Thoracic aorta endothelial cell (primary cell): Measurements from ENCODE around the gene PCDHGA8. TPM values are rescaled to one million over a fixed set of nuclear protein-coding genes. Genes with fewer than 3 reads are reported as not detected.

ENCODE experiments used
- total RNA-seq: library from RNA; depleted of rRNA; stranded (reverse); fragments of >200 nt; gene quantifications from 2 replicates; pipeline ENCODE4 v1.2.3, GENCODE V29; 2012

PCDHGA8 gene
- total RNA-seq = 0.72 and 1.6 TPM in 2 replicates

DNA sequence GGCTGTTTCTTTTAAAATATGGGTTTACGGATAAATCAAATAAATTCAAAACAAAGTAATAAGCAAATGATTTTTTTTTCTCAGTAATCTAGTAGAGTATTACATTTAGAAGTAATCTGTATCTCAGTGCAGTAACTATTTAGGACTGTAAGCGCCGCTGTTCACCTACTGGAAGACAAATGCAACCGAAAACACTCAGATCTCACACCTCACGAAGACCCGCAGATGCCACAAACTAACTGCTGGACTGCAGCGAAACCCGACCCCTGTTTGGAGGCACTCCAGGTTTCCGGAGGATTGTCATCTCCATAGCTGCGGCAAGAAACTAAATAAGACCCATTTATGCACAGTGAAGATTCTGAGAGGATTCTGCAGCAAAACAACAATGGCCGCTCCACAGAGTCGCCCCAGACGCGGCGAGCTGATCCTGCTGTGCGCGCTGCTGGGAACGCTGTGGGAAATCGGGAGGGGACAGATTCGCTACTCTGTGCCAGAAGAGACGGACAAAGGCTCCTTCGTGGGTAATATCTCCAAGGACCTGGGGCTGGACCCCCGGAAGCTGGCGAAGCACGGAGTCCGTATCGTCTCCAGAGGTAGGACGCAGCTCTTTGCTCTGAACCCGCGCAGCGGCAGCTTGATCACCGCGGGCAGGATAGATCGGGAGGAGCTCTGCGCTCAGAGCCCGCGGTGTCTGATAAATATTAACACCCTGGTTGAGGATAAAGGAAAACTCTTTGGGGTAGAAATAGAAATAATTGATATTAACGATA, at the start of gene PCDHGA8:
TSS of gene PCDHGA8 (plus strand) at position 205 of the 770 bp plus-strand sequence. CDS start at position 386, 181 bp downstream.

DNA sequence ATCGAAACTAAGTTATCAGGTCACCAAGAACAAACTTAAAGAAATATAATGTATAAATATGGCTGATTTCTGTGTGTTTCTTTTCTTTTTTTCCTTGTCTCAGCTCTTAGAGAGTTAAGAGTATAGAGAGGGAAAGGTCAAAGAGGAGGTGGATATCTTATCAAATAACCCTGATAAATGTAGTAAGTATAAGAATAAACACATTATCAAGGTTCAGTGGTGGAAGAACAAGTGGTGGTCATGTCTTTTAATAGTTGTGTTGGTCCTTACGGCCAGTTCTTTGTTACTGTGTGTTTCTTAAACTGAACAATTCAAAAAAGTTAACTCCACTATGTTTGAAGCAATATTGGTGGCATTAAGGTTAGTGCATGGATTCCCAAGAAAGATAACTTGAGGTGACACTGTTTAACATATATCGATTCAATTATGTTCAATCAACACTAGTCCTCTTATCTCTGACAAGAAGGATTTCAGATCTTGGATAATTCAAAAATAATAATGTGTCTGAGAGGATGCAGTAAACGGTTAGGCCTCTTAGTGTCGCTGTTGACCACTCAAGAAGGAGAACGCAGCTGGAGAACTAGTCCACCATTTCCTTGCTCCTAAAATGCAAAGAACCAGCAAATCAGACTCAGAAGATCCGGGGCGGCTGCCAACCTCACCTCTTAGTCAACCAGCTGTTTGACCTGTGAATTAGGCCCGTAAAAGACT, 49.0 kb upstream of the PCDHGA8 start, which contains the start of gene PCDHGA3:
TSS of gene PCDHGA3 (plus strand) at position 588 of the 711 bp plus-strand sequence. CDS start 205 bp downstream, outside the sequence.

DNA sequence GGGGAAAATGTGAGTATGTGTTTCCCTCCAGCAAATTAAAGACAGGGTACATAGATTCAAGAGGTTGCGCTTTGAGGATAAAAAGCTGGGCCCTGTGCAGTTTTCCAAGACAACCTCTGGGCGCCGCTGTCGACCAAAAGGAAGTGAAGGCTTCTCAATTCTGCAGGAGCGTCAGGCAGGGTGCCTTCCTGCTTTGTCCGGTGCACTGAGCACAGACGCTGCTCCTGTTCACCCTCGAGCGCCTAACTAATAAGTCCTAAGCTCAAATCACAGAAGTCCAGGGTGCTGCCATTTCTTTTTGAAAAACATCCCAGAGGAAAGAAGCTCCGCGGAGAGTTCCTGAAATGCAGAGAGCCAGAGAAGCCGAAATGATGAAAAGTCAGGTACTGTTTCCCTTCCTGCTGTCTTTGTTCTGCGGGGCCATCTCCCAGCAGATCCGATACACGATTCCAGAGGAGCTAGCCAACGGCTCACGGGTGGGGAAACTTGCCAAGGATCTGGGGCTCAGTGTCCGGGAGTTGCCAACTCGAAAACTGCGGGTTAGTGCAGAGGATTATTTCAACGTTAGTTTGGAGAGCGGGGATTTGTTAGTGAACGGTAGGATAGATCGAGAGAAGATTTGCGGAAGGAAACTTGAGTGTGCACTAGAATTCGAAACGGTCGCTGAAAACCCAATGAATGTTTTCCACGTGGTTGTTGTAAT, 42.4 kb upstream of the PCDHGA8 start, which contains the start of gene PCDHGB1:
TSS of gene PCDHGB1 (plus strand) at position 183 of the 703 bp plus-strand sequence. CDS start at position 345, 162 bp downstream.

DNA sequence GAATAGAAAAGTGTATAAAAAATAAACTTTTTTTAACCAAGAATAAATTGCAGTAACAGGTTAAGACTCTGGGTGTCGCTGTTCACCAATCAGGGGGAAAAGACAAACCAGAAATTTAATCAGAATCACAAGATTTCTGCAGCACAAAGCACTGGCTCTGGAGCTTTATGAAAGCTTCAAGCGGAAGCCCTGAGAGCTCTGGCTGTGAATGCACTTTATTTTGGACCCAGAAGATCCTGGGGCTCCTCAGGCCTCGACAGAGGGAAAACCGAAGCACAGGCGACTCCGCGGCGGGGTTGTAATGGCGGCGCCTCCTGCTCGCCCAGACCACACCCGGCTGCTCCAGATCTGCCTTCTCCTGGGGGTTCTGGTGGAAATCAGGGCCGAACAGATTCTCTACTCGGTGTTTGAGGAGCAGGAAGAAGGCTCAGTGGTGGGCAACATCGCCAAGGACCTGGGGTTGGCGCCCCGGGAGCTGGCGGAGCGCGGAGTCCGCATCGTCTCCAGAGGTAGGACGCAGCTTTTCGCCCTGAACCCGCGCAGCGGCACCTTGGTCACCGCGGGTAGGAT, 37.4 kb upstream of the PCDHGA8 start, which contains the start of gene PCDHGA4:
TSS of gene PCDHGA4 (plus strand) at position 122 of the 570 bp plus-strand sequence. CDS start at position 209, 87 bp downstream.

DNA sequence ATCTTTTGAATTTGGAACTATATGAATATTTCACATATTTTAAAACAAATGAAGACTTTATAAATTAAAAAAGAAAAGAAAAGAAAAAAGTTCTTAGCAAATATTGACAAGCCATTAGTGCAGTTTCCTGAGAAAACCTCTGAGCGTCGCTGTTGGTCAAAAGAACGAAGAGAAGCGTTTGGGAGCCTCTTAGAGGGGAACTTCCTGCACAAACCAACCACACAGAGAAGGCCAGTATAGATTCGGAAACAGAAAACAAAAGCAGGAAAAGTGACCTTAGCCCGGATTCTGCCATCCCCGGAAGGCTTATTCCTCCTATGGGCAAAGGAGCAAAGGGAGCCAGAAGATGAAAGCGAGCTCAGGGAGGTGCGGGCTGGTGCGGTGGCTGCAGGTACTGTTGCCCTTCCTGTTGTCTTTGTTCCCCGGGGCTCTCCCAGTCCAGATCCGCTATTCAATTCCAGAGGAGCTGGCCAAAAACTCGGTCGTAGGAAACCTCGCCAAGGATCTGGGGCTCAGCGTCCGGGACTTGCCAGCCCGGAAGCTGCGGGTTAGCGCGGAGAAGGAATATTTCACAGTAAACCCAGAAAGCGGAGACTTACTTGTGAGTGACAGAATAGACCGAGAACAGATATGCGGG, 32.5 kb upstream of the PCDHGA8 start, which contains the start of gene PCDHGB2:
TSS of gene PCDHGB2 (plus strand) at position 205 of the 637 bp plus-strand sequence. CDS start at position 347, 142 bp downstream.

DNA sequence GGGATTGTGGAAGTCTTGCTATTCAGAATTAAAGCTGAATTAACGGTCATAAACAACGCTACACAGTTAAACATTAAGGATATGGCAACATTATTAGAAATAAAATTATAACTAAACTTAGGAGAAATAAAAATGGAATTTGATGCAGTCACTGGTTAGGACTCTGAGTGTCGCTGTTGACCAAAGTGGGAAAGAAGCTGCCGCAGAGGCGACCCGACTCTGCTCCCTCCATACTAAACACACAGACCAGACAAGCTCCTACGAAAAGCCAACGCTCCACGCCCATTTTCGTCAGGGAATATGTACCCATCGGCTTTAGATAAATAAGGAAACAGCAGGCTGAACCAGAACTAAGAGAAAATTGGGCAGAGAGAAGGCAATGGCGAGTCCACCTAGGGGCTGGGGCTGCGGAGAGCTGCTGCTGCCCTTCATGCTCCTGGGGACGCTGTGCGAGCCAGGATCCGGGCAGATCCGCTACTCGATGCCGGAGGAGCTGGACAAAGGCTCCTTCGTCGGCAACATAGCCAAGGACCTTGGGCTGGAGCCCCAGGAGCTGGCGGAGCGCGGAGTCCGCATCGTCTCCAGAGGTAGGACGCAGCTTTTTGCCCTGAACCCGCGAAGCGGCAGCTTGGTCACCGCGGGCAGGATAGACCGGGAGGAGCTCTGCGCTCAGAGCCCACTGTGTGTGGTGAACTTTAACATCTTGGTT, 28.3 kb upstream of the PCDHGA8 start, which contains the start of gene PCDHGA5:
TSS of gene PCDHGA5 (plus strand) at position 211 of the 709 bp plus-strand sequence. CDS start at position 380, 169 bp downstream.

DNA sequence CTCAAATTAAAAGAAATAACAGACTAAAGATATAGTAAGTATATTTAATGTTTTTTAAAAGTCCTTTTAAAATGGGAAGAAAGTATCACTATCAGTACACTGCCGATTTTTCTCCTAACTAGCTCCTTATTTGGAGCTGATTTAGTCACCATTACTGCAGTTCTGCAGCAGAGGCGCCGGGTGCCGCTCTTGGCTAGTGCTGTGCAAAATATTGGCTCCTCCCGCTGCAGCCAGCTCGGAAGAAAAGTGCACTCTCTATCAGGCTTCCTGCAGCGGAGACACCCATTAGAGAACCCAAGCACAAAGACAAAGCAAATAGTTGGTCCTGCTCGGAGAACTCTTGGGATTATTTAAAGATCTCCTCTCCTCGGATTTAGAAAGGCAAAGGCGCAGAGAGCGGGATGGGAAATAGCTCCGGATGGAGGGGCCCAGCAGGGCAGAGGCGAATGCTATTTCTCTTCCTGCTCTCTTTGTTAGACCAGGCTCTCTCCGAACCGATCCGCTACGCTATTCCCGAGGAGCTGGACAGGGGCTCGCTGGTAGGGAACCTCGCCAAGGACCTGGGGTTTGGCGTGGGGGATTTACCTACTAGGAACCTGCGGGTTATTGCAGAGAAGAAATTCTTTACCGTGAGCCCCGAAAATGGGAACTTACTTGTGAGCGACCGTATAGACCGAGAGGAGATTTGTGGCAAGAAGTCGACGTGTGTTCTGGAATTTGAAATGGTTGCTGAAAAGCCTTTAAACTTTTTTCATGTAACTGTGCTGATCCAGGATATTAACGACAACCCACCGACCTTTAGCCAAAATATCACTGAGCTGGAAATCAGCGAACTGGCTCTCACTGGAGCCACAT, 22.2 kb upstream of the PCDHGA8 start, which contains the start of gene PCDHGB3:
TSS of gene PCDHGB3 (plus strand) at position 249 of the 855 bp plus-strand sequence. CDS start at position 402, 153 bp downstream.

DNA sequence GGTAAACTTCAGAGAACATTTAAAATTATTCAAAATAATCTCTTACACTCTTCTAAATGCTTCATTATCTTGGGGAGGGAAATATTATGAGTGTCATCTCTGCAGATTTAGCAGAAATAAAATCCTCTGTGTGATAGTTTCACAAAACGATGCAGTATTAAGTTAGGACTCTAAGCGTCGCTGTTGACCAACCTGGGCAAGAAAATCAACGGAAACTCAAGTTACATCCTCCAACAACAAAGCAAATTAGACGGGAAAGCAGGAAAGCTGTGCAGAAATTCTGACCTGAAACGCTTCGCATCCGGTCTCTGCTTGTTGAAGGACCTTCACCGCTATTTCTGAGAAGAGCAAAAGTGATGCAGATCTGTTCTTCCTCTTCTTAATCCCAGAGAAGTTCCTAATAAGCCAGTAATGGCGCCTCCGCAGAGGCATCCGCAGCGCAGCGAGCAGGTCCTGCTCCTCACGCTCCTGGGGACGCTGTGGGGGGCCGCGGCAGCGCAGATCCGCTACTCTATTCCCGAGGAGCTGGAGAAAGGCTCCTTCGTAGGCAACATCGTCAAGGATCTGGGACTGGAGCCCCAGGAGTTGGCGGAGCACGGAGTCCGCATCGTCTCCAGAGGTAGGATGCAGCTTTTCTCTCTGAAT, 18.6 kb upstream of the PCDHGA8 start, which contains the start of gene PCDHGA6:
TSS of gene PCDHGA6 (plus strand) at position 219 of the 645 bp plus-strand sequence. CDS start at position 412, 193 bp downstream.

DNA sequence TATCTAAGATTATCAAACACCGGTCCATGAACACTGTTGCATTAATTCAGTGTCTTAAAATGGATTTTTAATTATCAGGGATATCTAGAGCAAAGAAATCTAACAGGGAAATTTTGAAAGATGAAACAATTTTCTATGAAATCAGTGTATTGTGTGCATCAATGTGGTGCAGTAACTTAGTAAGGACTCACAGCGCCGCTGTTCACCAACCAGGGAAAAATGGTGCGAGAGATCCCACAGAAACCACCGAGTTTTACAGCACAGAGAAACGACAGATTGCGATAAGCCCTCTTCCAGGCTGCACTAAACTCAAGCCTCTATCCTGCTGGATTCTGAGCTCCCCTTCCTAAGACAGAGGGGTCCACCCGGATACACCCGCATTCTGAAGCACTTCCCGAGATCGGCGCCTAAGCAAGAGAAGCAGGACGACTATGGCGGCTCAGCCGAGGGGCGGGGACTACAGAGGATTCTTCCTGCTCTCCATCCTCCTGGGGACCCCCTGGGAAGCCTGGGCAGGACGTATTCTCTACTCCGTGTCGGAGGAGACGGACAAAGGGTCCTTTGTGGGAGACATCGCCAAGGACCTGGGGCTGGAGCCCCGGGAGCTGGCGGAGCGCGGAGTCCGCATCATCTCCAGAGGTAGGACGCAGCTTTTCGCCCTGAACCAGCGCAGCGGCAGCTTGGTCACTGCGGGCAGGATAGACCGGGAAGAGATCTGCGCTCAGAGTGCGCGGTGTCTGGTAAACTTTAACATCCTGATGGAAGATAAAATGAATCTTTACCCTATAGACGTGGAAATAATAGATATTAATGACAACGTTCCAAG, 9.8 kb upstream of the PCDHGA8 start, which contains the start of gene PCDHGA7:
TSS of gene PCDHGA7 (plus strand) at position 274 of the 826 bp plus-strand sequence. CDS start at position 432, 158 bp downstream.

DNA sequence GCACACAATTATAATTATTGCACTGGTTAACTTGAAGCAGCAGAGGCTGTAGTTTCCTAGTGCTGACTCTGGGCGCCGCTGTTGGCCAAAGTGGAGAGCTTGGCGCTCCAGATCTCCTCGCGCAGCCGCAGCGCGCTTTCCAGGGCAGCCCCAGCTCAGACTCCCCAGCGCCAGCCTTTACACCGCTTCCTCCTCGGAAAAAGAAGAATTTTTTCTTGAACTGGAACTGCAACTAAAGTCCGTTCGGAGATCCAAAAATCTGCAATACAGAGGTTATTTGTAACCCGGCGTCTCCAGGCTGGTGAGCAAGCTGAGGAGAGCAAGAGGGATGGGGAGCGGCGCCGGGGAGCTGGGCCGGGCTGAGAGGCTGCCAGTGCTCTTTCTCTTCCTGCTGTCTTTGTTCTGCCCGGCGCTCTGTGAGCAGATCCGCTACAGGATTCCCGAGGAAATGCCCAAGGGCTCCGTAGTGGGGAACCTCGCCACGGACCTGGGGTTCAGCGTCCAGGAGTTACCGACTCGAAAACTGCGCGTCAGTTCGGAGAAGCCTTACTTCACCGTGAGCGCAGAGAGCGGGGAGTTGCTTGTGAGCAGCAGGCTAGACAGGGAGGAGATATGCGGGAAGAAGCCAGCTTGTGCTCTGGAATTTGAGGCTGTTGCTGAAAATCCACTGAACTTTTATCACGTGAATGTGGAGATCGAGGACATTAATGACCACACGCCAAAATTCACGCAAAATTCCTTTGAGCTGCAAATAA, 4.7 kb upstream of the PCDHGA8 start, which contains the start of gene PCDHGB4:
TSS of gene PCDHGB4 (plus strand) at position 142 of the 755 bp plus-strand sequence. CDS start at position 329, 187 bp downstream.

DNA sequence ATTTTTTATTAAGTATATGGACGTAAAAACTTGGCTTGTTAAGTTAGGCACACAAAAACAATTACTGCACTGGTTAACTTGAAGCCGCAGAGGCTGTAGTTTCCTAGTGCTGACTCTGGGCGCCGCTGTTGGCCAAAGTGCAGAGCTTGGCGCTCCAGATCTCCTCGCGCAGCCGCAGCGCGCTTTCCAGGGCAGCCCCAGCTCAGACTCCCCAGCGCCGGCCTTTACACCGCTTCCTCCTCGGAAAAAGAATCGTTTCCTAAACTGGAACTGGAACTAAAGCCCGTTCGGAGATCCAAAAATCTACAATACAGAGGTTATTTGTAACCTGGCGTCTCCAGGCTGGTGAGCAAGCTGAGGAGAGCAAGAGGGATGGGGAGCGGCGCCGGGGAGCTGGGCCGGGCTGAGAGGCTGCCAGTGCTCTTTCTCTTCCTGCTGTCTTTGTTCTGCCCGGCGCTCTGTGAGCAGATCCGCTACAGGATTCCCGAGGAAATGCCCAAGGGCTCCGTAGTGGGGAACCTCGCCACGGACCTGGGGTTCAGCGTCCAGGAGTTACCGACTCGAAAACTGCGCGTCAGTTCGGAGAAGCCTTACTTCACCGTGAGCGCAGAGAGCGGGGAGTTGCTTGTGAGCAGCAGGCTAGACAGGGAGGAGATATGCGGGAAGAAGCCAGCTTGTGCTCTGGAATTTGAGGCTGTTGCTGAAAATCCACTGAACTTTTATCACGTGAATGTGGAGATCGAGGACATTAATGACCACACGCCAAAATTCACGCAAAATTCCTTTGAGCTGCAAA, 5.5 kb downstream of the PCDHGA8 start, which contains the start of gene PCDHGB5:
TSS of gene PCDHGB5 (plus strand) at position 192 of the 796 bp plus-strand sequence. CDS start at position 373, 181 bp downstream.

DNA sequence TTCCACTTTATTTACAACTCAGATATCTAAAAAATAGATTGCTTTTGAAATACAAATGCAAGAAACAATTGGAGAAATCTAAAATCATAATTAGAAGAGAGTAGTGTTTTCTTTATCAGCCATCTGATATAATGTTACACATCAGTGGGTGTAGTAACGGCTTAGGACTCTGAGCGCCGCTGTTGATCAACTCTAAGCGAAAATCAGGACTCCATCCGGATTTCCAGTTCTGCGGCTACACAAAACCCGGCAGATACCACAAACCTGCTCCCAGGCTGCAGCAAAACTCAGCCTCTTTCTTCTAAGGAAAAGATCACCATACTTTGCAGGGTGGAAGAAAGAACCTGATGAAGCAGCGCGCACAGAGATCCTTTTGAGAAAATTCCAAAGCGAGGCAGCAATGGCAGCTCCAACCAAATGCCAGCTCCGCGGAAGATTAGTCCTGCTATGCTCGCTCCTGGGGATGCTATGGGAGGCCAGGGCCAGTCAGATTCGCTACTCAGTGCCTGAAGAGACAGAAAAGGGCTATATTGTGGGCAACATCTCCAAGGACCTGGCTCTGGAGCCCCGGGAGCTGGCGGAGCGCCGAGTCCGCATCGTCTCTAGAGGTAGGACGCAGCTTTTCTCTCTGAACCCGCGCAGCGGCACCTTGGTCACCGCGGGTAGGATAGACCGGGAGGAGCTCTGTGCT, 10.3 kb downstream of the PCDHGA8 start, which contains the start of gene PCDHGA9:
TSS of gene PCDHGA9 (plus strand) at position 226 of the 691 bp plus-strand sequence. CDS start at position 401, 175 bp downstream.

DNA sequence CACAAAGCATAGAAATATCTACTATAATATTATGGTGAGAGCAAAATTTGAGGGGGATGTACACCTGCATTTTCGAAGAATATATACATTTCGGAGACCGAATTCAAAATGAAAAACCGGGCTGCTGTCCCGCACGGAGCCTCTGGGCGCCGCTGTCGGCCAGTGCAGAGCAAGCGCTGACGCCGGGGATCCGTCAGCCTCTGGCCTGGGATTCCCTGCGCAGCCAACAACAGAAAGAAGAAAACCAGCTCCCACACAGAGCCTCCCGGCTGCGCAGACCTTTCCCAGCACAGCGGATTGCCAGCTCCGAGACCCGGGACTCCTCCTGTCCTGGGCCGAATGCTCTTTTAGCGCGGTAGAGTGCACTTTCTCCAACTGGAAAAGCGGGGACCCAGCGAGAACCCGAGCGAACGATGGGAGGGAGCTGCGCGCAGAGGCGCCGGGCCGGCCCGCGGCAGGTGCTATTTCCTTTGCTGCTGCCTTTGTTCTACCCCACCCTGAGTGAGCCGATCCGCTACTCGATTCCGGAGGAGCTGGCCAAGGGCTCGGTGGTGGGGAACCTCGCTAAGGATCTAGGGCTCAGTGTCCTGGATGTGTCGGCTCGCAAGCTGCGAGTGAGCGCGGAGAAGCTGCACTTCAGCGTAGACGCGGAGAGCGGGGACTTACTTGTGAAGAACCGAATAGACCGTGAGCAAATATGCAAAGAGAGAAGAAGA, 15.5 kb downstream of the PCDHGA8 start, which contains the start of gene PCDHGB6:
TSS of gene PCDHGB6 (plus strand) at position 232 of the 716 bp plus-strand sequence. CDS start at position 414, 182 bp downstream.

DNA sequence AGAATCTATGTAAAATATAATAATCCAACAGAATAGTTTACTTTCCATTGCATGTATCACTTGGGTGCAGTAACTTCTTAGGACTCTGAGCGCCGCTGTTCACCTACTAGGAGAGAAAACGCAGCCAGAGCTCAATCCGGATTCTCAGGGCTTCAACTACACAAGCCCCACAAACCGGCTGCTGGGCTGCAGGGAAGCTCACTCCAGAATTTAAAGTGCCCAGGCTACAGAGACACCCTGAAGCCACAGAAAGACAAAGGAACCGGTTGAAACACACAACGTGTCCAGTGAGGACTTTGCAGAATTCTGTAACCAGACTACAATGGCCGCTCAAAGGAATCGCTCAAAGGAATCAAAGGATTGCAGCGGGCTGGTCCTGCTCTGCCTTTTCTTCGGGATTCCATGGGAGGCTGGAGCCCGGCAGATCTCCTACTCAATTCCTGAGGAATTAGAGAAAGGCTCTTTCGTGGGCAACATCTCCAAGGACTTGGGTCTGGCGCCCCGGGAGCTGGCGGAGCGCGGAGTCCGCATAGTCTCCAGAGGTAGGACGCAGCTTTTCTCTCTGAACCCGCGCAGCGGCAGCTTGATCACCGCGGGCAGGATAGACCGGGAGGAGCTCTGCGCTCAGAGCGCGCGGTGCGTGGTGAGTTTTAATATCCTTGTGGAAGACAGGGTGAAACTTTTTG, 20.6 kb downstream of the PCDHGA8 start, which contains the start of gene PCDHGA10:
TSS of gene PCDHGA10 (plus strand) at position 134 of the 686 bp plus-strand sequence. CDS start at position 323, 189 bp downstream.

